Endometrial microvascular endothelial cells (primary cell): Measurements from ENCODE around the gene DDX42. TPM values are rescaled to one million over a fixed set of nuclear protein-coding genes. Genes with fewer than 3 reads are reported as not detected.
"Not testable (repeated sequence)": the region's sequence is repeated elsewhere in the genome, so short reads cannot be mapped to it uniquely, and the experiment has no call there.

Source experiments
- in situ Hi-C: cut with HindIII; loops from 2 replicates; pipeline ENCODE4 v1.10.0; 2017; ENCODE audit warnings: low sequenced_read_pairs, low pct_unique_long_range_greater_than_20kb; ENCODE audit errors: inconsistent ontology term
- total RNA-seq: library from RNA; depleted of rRNA; stranded (reverse); fragments of >200 nt; gene quantifications from one replicate; pipeline ENCODE4 v1.2.3, GENCODE V29; 2015; ENCODE audit errors: inconsistent ontology term

The DDX42 gene
- total RNA-seq, 1 donor from 2014 or later = 42.6 TPM

GRCh38 chr17:63850401-63850800, 76.4 kb downstream of the DDX42 start:
- in situ Hi-C loops = no loop called here

GRCh38 chr17:63853260-63853659, 79.3 kb downstream of the DDX42 start:
- in situ Hi-C loops = no loop called here

DNA sequence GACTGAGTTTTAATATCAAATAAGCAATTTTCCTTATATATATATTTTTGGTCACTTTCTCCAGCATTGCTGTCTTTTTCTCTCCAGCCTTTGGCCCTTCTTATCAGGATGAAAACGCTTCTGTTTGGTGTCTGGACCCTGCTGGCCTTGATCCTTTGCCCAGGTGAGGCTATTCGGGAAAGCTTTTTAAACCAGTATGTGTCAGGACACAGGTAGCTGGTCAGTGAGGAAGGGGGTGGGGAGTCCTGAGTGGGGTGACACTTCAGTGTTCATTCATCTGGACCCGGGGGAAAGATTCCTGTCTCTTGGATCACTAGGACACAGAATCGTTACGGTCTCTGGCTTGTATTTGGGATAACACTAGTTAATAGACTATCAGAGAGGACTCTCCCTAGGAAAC, 80.7 kb downstream of the DDX42 start:
- in situ Hi-C loops = no loop called here

DNA sequence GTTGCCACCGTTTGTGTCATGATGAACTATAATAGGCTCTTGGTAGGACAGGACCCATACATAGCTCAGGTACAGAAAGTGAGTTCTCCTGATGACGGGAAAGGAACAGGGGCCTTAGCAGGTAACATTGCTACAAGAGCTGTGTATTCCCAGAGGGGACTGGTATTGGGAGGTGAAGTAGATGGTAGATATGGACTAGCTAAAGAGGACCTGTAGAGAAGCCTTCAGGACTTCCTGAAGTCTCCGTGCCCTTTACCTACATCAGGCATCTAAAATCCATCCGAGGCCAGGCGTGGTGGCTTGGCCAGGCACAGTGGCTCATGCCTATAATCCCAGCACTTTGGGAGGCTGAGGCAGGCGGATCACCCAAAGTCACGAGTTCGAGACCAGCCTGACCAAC, 81.2 kb downstream of the DDX42 start:
- in situ Hi-C loops = no loop called here

- in situ Hi-C loops = not testable (repeated sequence)
Observed at GRCh38 chr17:63856425-63856824, 82.5 kb downstream of the DDX42 start.

GRCh38 chr17:63859257-63859656, 85.3 kb downstream of the DDX42 start:
- in situ Hi-C loops = no loop called here

DNA sequence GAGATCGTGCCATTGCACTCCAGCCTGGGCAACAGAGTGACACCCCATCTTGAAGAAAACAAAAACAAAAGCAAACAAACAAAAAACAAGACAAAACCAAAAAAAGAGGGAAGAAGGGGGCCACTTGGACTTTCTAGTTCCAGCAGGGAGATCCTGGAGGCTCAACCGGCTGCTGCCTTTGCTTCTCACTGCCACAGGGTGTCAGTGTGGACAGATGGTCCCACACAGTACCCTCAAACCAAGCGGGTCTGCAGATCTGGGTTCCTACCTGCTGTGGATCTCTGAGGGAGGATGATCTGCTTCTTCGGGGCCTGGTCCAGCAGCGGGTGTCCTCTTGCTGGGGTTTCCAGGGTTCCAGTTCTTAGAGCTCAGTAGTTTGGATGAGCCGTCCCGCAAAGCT, 92.7 kb downstream of the DDX42 start:
- in situ Hi-C loops = not testable (repeated sequence)

Other genes with a start within 250 kb of the DDX42 start
- 49.5 TPM for gene DCAF7, start 223.7 kb upstream of the DDX42 start, total RNA-seq
- 36.2 TPM for gene TACO1, start 173.3 kb upstream of the DDX42 start, total RNA-seq
- 52.6 TPM for gene MAP3K3, start 151.8 kb upstream of the DDX42 start, total RNA-seq
- 14.8 TPM for gene LIMD2, start 74.0 kb upstream of the DDX42 start, total RNA-seq
- gene STRADA, start 32.4 kb upstream of the DDX42 start, total RNA-seq = 39.5 TPM
- gene CCDC47, start 573 bp upstream of the DDX42 start, total RNA-seq = 48.7 TPM
- gene PSMC5, start 53.3 kb downstream of the DDX42 start, total RNA-seq = 89.9 TPM
- 55.8 TPM for gene FTSJ3, start 53.5 kb downstream of the DDX42 start, total RNA-seq
- gene SMARCD2, start 68.5 kb downstream of the DDX42 start, total RNA-seq = 81.4 TPM
- gene CSH2, start 99.5 kb downstream of the DDX42 start, total RNA-seq = not detected
- not detected for gene GH2, start 107.8 kb downstream of the DDX42 start, total RNA-seq
- gene CSH1, start 122.4 kb downstream of the DDX42 start, total RNA-seq = not detected
- not detected for gene CSHL1, start 137.1 kb downstream of the DDX42 start, total RNA-seq
- not detected for gene GH1, start 144.7 kb downstream of the DDX42 start, total RNA-seq
- gene CD79B, start 158.2 kb downstream of the DDX42 start, total RNA-seq = 0.93 TPM
- gene SCN4A, start 198.7 kb downstream of the DDX42 start, total RNA-seq = not detected
- not detected for gene PRR29, start 224.2 kb downstream of the DDX42 start, total RNA-seq
- gene ICAM2, start 246.5 kb downstream of the DDX42 start, total RNA-seq = 1,904 TPM